H1 (cell line): ENCODE measurements around the gene KCNJ10. TPM values are rescaled to one million over a fixed set of nuclear protein-coding genes. Genes with fewer than 3 reads are reported as not detected.

Experiments used
- BACH1 ChIP-seq: IDR thresholded peaks from 2 replicates; pipeline ENCODE4 v1.6.1; 2012; ENCODE audit warnings: low read length, improper control_type of control experiment
- E2F6 ChIP-seq: IDR thresholded peaks from 2 replicates; pipeline ENCODE4 v1.6.1; 2012; ENCODE audit warnings: inconsistent platforms
- SP1 ChIP-seq: IDR thresholded peaks from 2 replicates; pipeline ENCODE4 v1.6.1; 2011; ENCODE audit warnings: low read depth, low read length
- polyA plus RNA-seq, 7 experiments: library from polyadenylated mRNA; depleted of rRNA in 3 of 7; stranded (reverse) in 5 of 7; unstranded in 2 of 7; fragments of >200 nt in 5 of 7; fragments of 200-250 nt in 2 of 7; gene quantifications; 1 replicate in 5 of 7; 2 replicates in 1 of 7; 4 replicates in 1 of 7; pipeline versions ENCODE4 v1.2.1 to v1.2.3, GENCODE V29; 2011 to 2013; ENCODE audit warnings: missing spikeins in 2 of 7, mixed read lengths in 2 of 7
- total RNA-seq: library from RNA; stranded (reverse); fragmentation: NEBNext Ultra II Directional; extraction: Animal tissue kit (Norgen Biotek cat#: 25700); gene quantifications from 2 replicates; pipeline ENCODE4 v1.2.1, GENCODE V29; 2021

Gene KCNJ10
- total and polyA plus RNA-seq, 2 of the 8 experiments (the other 6 are each of a cell fraction or from before 2014, with no cell fraction given), result 1.7 to 2.4 TPM

GRCh38 chr1:160018347-160018746 is 51.6 kb downstream of the KCNJ10 start (continued):
- no peak for TF ChIP-seq E2F6
- TF ChIP-seq BACH1, result no peak
- TF ChIP-seq SP1, result no peak
